Non-pigmented ciliary epithelial cell (primary cell): ENCODE measurements around the gene RNF31.

ENCODE experiments used
- DNase-seq: peaks from one replicate; pipeline ENCODE4 v3.0.0-alpha.2; 2010; ENCODE audit warnings: low read depth

The RNF31 gene

GRCh38 chr14:24116128-24116814, 31.0 kb upstream of the RNF31 start:
- no peak for DNase-seq

DNA sequence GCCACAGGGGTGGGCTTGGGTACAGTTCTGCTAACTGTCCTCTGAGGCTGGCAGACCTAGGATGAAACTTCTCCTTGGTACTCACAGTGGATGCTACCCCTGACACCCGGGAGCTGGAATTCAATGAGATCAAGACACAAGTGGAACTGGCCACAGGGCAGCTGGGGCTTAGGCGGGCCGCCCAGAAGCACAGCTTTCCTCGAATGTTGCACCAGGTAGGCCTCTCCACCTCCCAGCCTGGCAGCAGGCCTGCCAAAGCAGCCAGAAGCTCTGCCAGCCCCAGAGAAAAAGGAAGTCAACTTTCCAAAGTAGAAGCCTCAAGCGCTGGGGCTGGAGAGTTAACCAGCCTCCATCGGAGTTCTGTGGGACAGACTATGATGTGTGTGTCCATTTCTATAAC, 30.1 kb upstream of the RNF31 start:
- no peak for DNase-seq

DNA sequence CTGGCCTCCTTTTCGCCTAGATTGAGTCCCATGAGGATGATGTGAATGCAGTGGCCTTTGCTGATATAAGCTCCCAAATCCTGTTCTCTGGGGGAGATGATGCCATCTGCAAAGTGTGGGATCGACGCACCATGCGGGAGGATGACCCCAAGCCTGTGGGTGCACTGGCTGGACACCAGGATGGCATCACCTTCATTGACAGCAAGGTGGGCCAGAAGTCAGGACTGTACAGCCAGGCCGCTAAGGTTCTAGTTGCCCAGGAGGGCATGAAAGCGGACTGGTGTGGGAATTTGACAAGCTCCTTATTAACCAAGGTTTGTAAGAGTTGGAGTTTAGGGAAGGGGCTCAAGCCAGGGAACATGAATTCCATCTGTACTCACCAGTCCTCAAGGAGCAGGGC, 27.6 kb upstream of the RNF31 start:
- DNase-seq: no peak

- no peak for DNase-seq
These were observed 26.1 kb upstream of the RNF31 start for GRCh38 chr14:24121210-24121609.

DNA sequence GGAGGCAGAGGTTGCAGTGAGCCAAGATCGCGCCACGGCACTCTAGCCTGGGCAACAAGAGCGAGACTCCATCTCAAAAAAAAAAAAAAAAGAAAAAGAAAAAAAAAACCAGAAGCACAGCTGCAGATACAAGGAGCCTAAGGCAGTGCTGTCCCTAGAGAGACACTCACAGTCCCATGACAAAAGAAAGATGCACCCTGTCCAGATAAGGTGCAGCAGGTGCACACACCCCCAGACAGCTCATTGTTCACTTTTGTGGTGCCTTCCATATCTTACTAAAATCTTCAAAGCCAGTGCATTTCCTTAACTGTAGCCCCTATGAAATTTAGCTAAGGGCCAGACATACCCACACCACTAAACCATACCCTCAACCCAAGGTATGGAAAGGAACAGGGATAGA, 24.9 kb upstream of the RNF31 start:
- DNase-seq: no peak

DNA sequence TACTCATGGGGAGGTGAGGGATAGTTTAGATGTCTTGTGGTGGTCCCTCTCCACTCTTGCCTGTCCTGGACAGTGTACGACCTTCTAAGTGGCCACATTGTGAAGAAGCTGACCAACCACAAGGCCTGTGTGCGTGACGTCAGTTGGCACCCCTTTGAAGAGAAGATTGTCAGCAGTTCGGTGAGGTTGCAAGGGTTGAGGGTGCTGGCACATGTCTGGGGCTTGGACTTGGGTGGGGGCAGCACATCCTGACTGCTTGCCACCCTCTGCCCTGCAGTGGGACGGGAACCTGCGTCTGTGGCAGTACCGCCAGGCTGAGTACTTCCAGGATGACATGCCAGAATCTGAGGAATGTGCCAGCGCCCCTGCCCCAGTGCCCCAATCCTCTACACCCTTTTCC, 24.4 kb upstream of the RNF31 start:
- no peak for DNase-seq

GRCh38 chr14:24123424-24124417, 23.6 kb upstream of the RNF31 start:
- no peak for DNase-seq

- no peak for DNase-seq
These were observed 20.4 kb upstream of the RNF31 start for GRCh38 chr14:24126939-24127338.

DNA sequence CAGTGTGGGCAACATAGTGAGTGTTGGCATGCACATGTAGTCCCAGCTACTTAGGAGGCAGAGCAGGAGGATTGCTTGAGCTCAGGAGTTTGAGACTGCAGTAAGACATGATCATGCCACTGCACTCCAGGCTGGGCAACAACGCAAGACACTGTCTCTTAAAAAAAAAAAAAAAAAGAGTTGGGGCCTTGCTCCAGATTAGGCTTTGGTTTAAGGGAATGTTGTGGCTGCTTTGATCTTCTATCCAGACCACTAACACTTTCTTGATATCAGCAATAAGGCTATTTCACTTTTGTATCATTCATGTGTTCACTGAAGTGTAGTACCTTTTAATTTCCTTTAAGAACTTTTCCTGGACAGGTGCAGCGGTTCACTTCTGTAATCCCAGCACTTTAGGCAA, 19.6 kb upstream of the RNF31 start:
- no peak for DNase-seq

- no peak for DNase-seq
These were observed 17.8 kb upstream of the RNF31 start for GRCh38 chr14:24129410-24129998.

- no peak for DNase-seq
These were observed 16.9 kb upstream of the RNF31 start, which contains the start of gene FITM1 for GRCh38 chr14:24130380-24130716. Gene FITM1, plus strand, starts transcription at chr14:24130659. Its CDS starts 905 bp downstream, at chr14:24131564.

- no peak for DNase-seq
These were observed 16.4 kb upstream of the RNF31 start for GRCh38 chr14:24130717-24131548.

DNA sequence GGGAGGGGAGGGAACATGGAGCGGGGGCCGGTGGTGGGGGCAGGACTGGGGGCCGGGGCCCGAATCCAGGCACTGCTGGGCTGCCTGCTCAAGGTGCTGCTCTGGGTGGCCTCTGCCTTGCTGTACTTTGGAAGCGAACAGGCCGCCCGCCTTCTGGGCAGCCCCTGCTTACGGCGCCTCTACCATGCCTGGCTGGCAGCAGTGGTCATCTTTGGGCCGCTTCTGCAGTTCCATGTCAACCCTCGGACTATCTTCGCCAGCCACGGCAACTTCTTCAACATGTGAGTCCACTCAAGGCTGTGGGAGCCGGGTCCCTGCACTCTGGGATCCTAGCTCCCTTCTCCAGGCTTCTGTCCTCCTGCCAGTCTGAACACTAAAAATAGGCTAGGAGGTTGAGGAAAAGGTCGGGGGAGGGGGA, 15.7 kb upstream of the RNF31 start:
- DNase-seq: no peak

DNA sequence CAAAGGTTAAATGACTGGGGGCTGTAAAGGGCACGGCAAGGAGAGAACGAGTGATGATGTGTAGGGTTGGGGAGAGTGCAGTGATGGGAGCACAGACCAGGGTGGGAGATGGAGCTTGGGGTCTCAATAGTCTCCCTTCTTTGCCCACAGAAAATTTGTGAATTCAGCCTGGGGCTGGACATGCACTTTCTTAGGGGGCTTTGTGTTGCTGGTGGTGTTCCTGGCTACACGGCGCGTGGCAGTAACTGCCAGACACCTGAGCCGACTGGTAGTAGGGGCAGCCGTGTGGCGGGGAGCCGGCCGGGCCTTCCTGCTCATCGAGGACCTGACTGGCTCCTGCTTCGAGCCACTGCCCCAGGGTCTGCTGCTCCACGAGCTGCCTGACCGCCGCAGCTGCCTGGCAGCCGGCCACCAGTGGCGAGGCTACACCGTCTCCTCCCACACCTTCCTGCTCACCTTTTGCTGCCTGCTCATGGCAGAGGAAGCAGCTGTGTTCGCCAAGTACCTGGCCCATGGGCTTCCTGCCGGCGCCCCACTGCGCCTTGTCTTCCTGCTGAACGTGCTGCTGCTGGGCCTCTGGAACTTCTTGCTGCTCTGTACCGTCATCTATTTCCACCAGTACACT, 15.1 kb upstream of the RNF31 start:
- DNase-seq: no peak

DNA sequence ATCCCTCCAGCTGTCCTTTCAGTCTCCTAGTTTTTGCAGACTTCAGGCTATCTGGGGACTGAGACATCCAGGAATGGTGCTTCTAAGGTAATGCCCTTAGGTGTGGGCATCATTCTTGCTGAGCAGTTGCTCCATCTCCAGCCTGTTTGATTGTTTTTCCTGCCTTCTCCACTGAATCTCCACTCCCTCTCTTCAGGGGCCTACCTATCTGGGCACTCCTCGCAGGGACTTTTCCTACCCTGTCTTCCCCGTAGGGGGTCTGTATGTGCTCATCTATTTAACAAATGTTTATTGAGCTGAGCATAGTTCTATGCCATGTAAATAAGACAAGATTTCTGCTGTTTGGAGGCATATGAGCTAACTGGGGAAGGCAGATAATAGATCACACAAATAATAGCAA, 14.3 kb upstream of the RNF31 start:
- DNase-seq: no peak

- no peak for DNase-seq
These were observed 13.6 kb upstream of the RNF31 start for GRCh38 chr14:24133735-24134134.

DNA sequence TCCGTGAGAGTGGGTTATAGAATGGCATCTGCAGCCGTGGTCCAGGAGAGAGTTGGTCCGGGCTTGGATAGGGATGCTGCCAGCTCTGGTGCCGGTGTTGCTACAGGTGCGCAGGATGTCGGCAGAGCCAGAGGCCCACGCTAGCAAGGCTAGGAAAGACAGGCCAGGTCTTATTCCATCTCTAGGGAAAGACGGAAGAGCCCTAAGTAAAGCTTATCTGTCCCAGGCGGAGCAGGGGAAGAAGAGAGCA, 11.8 kb upstream of the RNF31 start:
- DNase-seq: no peak

DNA sequence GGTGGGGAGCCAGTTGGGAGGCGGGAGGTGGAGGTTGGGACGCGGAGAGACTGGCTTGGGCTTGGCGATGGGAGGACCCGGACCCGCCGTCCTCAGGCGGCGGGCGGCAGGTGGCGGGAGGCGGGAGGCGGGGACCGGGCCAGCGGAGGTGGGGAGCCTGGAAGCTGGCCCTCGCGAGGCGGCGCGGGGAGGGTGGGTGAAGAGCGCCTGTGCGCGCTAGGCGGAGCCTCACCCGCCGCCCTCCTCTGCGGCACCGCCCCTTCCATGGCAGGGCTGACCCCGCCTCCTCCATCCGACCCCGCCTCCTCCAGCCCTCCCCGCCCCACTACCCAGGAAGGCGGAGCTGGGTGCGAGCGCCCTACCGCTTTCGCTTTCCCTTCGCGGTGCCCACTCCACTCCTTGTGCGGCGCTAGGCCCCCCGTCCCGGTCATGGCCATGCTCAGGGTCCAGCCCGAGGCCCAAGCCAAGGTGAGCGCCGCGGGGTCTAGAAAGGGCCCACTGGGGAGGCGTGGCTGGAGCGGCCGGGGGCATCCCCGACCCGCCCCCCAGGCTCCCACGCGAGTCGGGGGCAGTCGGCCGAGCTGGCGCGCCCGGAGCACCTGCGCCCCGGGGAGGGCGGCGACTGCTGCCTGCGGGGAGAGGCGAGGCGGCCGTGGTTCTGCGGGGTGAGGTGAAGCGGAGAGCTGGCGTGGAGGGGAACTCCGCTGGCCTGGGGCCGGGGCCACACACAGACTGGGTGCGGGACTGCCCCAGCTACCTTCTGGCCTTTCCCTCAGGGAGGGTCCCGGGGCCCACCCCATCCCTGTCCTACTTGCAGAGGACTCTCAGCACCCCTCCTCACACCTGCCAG, 11.2 kb upstream of the RNF31 start, which contains the start of gene PSME1:
Gene PSME1 (plus strand): TSS at position 361 of the 850 bp plus-strand sequence. CDS start 69 bp downstream, at position 430.
- no peak for DNase-seq

GRCh38 chr14:24136684-24137528, 10.4 kb upstream of the RNF31 start:
- DNase-seq: no peak
